GM18907 (cell line): ENCODE measurements around the gene ZIC5.

Source experiments
- ATAC-seq: cut with Tn5 transposase; IDR thresholded peaks from one replicate; pipeline ENCODE4 v1.9.1; 2021; ENCODE audit warnings: mild to moderate bottlenecking, moderate library complexity; ENCODE audit not compliant: unreplicated experiment

Gene ZIC5

DNA sequence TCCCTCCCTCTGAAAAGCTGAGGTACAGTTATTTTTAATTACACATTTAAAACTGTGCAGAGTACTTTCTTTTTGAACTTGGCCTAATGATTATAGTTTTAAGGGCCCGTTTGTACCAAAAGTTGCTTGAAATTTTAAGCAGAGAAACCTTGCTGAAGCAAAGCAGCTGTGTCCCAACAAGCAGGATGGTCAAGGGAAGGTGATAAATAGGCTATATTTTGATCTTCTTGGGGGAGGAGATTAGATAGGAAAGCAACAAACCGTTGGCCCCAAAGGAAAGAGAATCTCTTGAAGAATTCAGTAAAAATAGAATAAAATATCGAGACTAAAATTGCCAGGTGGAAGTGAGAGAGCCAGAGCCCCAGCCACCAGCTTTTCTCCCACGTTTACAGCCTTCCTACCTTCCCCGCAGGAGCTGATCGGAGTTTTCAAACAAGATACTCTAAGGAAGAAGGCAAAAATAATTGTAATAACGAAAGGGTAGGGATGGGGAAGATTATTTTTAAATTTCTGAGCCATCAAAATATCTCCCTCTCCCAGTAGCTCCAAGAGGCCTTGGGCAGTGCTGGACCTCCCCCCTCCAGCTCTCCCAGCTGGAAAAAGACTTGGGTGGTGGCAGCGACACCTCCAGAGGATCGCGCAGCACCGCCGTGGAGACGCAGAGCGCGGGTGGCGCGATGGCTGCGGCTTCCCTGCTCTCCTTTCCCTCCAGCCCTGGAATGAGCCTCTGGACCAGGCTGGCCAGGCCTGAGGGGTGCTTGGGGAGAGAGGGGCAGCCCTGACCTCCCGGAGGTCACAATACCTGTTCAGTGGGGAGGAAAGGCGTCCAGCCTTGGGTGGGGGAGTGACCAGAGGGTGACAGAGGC, 15.8 kb upstream of the ZIC5 start:
- no peak for ATAC-seq

DNA sequence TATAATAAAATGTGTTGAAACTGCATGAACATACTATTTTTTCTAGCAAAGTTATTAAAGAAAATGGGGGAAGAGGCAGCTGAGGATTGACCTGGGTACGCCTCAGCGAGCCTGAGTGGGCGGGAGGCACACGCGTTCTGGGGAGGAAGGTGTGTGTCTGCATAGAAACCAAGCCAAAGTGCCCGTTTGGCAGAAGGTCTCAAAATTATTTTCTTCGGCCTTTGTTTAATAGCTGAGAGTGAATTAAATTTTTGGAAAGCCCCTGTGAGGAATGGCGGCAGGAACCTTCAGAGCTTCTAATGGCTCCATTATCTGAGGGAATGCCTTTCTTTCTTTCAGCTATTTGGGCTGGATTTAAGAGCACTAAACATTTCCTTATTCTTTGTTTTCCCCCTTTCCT, 15.2 kb upstream of the ZIC5 start:
- no peak for ATAC-seq

- no peak for ATAC-seq
Measured at GRCh38 chr13:99985886-99986527, 14.4 kb upstream of the ZIC5 start.

- ATAC-seq: no peak
Measured at GRCh38 chr13:99985241-99985874, 13.8 kb upstream of the ZIC5 start.

- no peak for ATAC-seq
Measured at GRCh38 chr13:99984461-99985240, 13.1 kb upstream of the ZIC5 start.

DNA sequence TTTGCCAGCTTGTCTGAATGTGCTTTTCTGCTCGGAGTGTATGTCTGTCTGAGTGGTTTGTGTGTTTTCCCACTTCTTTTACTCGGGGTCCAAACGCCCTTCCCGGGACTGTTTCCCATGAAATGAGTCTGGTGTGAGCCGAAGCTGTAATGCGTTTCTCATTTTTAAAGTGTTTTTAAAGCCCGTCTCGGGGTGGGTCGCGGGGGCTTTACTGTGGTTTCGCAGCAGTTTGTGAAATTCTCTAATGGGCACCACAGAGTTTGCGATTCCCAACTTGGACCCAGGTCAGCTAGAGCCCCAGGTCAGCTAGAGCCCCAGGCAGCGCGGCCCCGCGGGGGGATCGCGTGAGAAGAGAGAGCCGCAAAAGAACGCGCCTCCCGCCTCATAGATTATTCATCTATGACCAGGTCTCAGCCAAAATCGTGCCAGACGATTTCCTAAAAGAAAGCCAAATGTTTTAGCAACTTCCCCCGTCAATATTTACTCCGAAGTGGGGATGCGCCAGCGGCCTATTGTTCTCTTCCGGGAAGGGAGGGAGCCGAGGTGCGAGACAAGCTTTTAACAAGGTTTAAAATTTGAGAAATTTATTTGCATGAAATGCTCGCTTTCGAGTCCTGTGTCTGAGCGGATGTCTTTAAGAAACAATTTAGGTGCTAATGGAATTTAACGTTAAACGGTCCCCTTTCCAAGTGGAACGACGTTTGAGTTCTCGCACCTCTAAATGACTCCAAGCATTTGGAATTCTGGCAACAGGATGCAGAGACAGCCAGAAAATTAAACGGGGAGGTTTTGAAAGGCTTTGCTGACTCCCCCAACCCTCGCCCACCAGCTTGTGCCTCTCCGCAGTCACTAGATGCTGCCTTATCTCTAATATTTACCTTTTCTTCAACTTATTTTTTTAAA, 12.2 kb upstream of the ZIC5 start:
- ATAC-seq: no peak

DNA sequence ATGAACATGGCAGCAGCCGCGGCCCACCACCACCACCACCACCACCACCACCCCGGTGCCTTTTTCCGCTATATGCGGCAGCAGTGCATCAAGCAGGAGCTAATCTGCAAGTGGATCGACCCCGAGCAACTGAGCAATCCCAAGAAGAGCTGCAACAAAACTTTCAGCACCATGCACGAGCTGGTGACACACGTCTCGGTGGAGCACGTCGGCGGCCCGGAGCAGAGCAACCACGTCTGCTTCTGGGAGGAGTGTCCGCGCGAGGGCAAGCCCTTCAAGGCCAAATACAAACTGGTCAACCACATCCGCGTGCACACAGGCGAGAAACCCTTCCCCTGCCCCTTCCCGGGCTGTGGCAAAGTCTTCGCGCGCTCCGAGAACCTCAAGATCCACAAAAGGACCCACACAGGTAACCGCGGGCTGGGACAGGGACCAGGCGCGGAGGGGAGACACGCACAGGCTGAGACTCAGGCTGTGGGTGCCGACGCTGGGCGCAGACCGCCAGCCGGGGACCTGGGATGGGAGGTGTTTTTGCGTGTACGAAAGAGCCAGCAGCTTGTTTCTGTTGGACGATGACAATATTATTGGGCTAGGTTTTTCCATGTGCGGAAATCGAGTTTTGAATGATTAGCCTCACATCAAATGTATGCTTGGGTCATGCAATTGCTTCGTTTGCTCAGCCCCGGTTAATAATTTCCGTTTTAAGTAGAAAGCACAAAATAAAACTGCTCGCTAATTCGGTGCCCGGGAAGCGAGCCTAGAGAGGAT, 11.3 kb upstream of the ZIC5 start:
- ATAC-seq: no peak

- ATAC-seq: no peak
Measured at GRCh38 chr13:99982036-99982730, 10.6 kb upstream of the ZIC5 start.

- no peak for ATAC-seq
Measured at GRCh38 chr13:99981735-99982035, 10.1 kb upstream of the ZIC5 start, which contains the start of gene ZIC2. ZIC2 (plus strand) TSS chr13:99981784; CDS start chr13:99982065, 281 bp downstream.

GRCh38 chr13:99980824-99981734, 9.5 kb upstream of the ZIC5 start:
- no peak for ATAC-seq

- ATAC-seq: peak; percentile 70
Measured at GRCh38 chr13:99980201-99980823, 8.7 kb upstream of the ZIC5 start.

DNA sequence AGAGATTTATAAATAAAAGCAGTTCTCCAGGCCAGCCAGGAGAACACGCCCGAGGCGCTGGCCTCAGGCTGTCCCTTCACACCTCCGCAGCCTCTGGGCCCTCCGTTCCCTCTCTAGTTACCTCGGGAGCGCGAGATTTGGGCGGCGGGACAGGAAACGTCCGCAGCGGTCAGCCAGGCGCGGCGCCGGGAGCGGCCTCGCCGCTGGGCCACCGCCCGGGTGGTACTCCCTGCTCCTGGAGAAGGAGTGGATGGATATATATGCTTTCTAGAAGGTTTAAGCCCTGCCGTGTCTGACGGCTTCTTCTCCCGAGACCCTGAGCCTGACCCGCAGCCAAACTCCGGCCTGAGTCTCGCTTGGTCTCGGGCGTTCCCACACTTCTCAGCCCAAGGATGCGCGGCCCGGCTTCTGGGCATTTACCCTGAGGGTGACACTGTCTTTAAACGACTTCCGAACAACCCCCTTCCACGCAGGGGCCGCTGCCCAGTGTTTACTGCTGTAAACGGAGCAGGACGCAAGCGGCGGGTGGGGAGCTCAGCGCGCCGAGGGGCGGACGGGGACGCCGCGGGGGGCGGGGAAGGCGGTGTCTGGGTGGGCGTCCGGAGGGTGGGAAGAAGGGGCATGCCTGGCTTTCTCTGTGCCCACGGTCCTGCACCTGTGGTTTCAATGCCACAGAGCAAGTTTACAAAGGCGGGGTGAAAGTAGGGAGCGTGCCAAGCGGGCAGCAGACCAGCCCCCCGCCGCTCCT, 8.1 kb upstream of the ZIC5 start:
- ATAC-seq: no peak

GRCh38 chr13:99978799-99979452, 7.4 kb upstream of the ZIC5 start:
- no peak for ATAC-seq

GRCh38 chr13:99977912-99978798, 6.6 kb upstream of the ZIC5 start:
- no peak for ATAC-seq

DNA sequence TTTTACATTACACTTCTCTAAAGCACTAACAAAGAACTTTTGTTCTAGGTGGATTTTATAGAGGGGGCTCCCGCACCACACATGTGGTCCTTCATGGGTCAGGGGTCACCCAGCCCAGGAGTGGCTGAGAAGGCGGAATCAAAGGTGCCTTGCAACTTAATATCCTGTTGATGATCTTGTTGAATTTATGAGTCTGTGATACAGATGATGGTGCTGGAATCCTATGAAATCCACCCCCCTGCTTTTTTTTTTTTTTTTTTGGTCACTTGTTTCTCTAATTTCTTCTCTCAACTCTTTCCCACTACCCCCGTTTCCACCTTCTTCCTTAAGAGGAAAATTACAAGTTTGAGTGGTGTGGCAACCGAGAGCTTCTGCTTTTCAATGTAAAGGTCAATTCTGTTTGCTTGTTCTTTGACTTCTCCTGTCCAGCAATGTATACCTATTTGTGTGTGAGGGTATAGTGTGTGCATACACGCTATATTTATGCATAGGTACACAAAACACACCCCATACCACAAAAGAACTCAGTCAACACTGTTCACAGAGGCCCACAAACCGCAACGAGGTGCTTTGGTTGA, 5.9 kb upstream of the ZIC5 start:
- no peak for ATAC-seq
